ACHN (cell line): ENCODE measurements around the gene PDILT.
"Not testable (repeated sequence)": the region's sequence is repeated elsewhere in the genome, so short reads cannot be mapped to it uniquely, and the experiment has no call there.

Experiments
- DNase-seq: peaks from one replicate; pipeline ENCODE4 v3.0.0-alpha.2; 2015
- in situ Hi-C: cut with HindIII; loops from 2 replicates; pipeline ENCODE4 v1.10.0; 2017; ENCODE audit warnings: low sequenced_read_pairs, low pct_ligation_motif_present, low pct_unique_long_range_greater_than_20kb

Gene PDILT

GRCh38 chr16:20314575-20314974, 90.0 kb downstream of the PDILT start:
- in situ Hi-C loops, result no loop called here
- DNase-seq, result no peak

- in situ Hi-C loops, result no loop called here
These were observed 90.8 kb downstream of the PDILT start for GRCh38 chr16:20313741-20314140.

GRCh38 chr16:20312536-20313095, 91.9 kb downstream of the PDILT start:
- DNase-seq, in situ Hi-C loops: not testable (repeated sequence)

More at GRCh38 chr16:20313741-20314140, 90.8 kb downstream of the PDILT start:
- no peak for DNase-seq

- in situ Hi-C loops, result no loop called here
- no peak for DNase-seq
These were observed 93.0 kb downstream of the PDILT start for GRCh38 chr16:20311548-20311947.

GRCh38 chr16:20310421-20311395, 93.8 kb downstream of the PDILT start:
- no peak for DNase-seq
- in situ Hi-C loops, result no loop called here

- in situ Hi-C loops, result no loop called here
- DNase-seq, result no peak
These were observed 94.8 kb downstream of the PDILT start for GRCh38 chr16:20309786-20310185.
